ENCODE data around the gene PDK2.
A peak's percentile ranks its signal among the peaks of the same experiment; 100 is the strongest.

PDK2 gene

GRCh38 chr17:50143461-50144176, 48.5 kb downstream of the PDK2 start:
- Histone ChIP-seq H3K4me3 (ENCODE audit: low read length) (no peak overlapping the region), H3K36me3 (ENCODE audit: control insufficient read depth, insufficient read depth, low read length, severe bottlenecking) (peaks cover 64% of the 10 kb centered on the region), H3K4me1 (ENCODE audit: control insufficient read depth, insufficient read depth, low read length) (peaks cover 41% of the 10 kb centered on the region), H3K27me3 (replicated peaks; ENCODE audit: control insufficient read depth, insufficient read depth, low read length) (no peaks in the 10 kb centered on the region), H3K9me3 (ENCODE audit: control insufficient read depth, low read length) (no peaks in the 10 kb centered on the region), H3K9ac (ENCODE audit: low read length) (no peak overlapping the region)
- DNase-seq (ENCODE audit: low read depth), result no peak

- H3K4me3 ChIP-seq (ENCODE audit: low read length), result no peak overlapping the region
- no peak for DNase-seq (ENCODE audit: low read depth)
- peaks cover 56% of the 10 kb centered on the region for H3K36me3 ChIP-seq (ENCODE audit: control insufficient read depth, insufficient read depth, low read length, severe bottlenecking)
- H3K27me3 ChIP-seq (replicated peaks; ENCODE audit: control insufficient read depth, insufficient read depth, low read length), result no peaks in the 10 kb centered on the region
- H3K4me1 ChIP-seq (ENCODE audit: control insufficient read depth, insufficient read depth, low read length), result peaks cover 41% of the 10 kb centered on the region
- no peaks in the 10 kb centered on the region for H3K9me3 ChIP-seq (ENCODE audit: control insufficient read depth, low read length)
- no peak overlapping the region for H3K9ac ChIP-seq (ENCODE audit: low read length)
These were observed 49.2 kb downstream of the PDK2 start for GRCh38 chr17:50144355-50144754.

DNA sequence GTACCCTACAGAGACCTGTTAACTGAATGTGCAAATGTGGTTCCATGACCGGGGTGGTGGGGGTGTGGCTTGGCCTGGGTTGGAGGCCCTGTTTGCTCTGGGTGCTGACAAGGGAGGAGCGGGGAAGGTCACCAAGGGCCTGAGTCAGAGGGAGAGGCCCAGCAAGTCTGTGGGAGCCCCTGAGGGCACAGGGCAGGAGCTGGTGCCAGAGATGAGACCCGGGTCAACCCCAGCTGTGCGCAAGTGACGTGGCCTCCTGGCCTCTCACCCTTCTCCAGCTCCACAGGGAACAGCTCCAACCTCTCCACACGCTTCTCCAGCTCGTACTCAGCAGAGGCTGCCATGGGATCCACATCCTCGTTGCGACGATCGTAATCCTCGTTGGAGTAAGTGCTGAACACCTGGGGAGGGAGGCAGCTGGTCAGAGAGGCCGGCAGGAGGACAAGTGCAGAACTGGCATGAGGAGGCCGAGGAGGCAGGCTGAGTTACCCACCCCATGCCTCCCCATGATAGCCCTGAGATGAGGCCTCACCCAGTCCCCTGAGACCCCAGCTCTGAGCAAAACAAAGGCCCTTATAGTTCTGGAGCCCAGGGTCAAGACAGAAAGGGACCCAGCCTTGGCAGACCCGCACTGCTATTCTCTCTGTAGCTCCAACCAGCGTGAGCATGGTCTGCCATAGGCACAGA, 49.8 kb downstream of the PDK2 start:
- H3K36me3 ChIP-seq (ENCODE audit: control insufficient read depth, insufficient read depth, low read length, severe bottlenecking), result peaks cover 50% of the 10 kb centered on the region

DNA sequence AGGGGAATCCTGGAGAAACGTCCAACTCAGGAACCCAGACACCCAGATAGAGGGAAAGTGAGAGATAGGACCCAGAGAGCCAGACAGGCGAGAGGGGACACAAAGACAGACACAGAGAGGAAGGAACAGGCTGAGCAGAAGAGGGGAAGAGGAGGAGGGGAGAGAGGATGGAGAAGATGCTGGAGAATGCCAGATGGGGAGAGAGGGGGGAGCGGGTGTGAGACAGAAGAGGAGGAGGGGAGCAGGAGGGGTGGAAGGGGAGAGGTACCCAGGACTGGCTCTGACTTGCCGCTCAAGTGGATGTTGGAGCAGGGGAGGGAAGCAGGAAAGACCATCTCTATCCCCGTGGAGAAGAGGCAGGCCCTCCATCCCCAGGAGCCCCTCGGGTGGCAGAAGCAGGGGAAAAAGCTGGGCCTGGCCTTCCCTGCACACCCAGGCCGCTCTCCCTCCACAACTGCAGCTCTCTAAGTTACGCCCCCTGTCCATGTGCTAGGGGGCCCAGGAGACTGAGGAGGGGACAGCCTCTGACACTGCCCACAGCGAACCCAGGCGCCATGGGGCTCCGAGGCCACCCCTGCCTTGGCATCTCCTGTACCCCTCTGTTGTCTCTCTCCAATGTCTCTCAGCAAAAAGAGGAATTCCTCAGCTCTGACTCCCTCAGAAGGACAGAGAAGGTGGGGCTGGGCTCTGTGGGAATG, 50.5 kb downstream of the PDK2 start:
- Histone ChIP-seq H3K9ac (ENCODE audit: low read length) (peak overlapping the region; percentile 7), H3K9me3 (ENCODE audit: control insufficient read depth, low read length) (no peaks in the 10 kb centered on the region), H3K36me3 (ENCODE audit: control insufficient read depth, insufficient read depth, low read length, severe bottlenecking) (peaks cover 43% of the 10 kb centered on the region), H3K27me3 (replicated peaks; ENCODE audit: control insufficient read depth, insufficient read depth, low read length) (no peaks in the 10 kb centered on the region), H3K4me3 (ENCODE audit: low read length) (no peak overlapping the region), H3K4me1 (ENCODE audit: control insufficient read depth, insufficient read depth, low read length) (peaks cover 41% of the 10 kb centered on the region)
- DNase-seq (ENCODE audit: low read depth), result no peak

More for the DNA sequence above, 49.8 kb downstream of the PDK2 start:
- H3K4me3 ChIP-seq (ENCODE audit: low read length), result no peak overlapping the region
- no peaks in the 10 kb centered on the region for H3K9me3 ChIP-seq (ENCODE audit: control insufficient read depth, low read length)
- no peaks in the 10 kb centered on the region for H3K27me3 ChIP-seq (replicated peaks; ENCODE audit: control insufficient read depth, insufficient read depth, low read length)
- no peak for DNase-seq (ENCODE audit: low read depth)
- peaks cover 41% of the 10 kb centered on the region for H3K4me1 ChIP-seq (ENCODE audit: control insufficient read depth, insufficient read depth, low read length)
- peak overlapping the region; percentile 7 for H3K9ac ChIP-seq (ENCODE audit: low read length)

GRCh38 chr17:50146230-50146926, 51.2 kb downstream of the PDK2 start:
- peaks cover 43% of the 10 kb centered on the region for H3K4me1 ChIP-seq (ENCODE audit: control insufficient read depth, insufficient read depth, low read length)
- H3K36me3 ChIP-seq (ENCODE audit: control insufficient read depth, insufficient read depth, low read length, severe bottlenecking), result peaks cover 36% of the 10 kb centered on the region
- no peaks in the 10 kb centered on the region for H3K27me3 ChIP-seq (replicated peaks; ENCODE audit: control insufficient read depth, insufficient read depth, low read length)
- H3K9me3 ChIP-seq (ENCODE audit: control insufficient read depth, low read length), result no peaks in the 10 kb centered on the region
- DNase-seq (ENCODE audit: low read depth), result no peak
- H3K9ac ChIP-seq (ENCODE audit: low read length), result peak overlapping the region; percentile 81
- peak overlapping the region; percentile 87 for H3K4me3 ChIP-seq (ENCODE audit: low read length)

DNA sequence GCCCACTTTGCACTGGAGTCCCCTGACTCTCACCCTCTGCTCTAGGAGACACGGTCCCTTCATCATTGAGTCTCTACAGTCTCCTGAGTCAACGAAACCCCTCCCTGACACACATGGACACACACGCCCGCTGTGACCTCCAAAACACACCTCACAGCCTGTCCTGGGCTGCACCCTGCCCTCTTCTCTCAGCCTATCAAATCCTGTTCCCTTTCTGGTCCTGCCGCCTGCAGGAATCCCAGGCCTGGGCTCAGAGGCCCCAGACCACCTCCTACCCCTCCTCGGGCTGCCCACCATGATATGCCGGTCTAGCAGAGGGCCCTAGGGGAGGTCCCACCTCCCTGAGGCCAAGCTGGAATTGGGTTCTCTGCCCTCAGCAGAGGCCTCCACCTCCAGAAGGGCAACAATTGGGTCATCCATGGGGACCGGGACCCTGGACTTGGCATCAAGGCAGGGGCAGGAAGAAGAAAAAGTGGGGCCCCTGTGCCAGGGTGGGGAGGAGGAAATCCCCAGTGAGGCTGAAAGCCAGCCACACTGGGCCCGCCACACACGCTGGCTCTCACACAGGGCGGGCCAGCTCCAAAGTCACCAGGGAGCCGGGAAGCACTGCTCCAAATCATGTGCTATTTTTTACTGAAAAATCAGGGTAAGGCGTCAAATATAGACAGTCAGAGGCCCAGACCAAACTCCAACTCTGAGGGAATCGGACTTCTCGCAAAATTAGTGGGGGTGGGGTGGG, 51.9 kb downstream of the PDK2 start:
- DNase-seq (ENCODE audit: low read depth), result no peak
- Histone ChIP-seq H3K4me1 (ENCODE audit: control insufficient read depth, insufficient read depth, low read length) (peaks cover 47% of the 10 kb centered on the region), H3K9me3 (ENCODE audit: control insufficient read depth, low read length) (no peaks in the 10 kb centered on the region), H3K4me3 (ENCODE audit: low read length) (peak overlapping the region; percentile 87), H3K36me3 (ENCODE audit: control insufficient read depth, insufficient read depth, low read length, severe bottlenecking) (peaks cover 29% of the 10 kb centered on the region), H3K9ac (ENCODE audit: low read length) (peak overlapping the region; percentile 81), H3K27me3 (replicated peaks; ENCODE audit: control insufficient read depth, insufficient read depth, low read length) (no peaks in the 10 kb centered on the region)

DNA sequence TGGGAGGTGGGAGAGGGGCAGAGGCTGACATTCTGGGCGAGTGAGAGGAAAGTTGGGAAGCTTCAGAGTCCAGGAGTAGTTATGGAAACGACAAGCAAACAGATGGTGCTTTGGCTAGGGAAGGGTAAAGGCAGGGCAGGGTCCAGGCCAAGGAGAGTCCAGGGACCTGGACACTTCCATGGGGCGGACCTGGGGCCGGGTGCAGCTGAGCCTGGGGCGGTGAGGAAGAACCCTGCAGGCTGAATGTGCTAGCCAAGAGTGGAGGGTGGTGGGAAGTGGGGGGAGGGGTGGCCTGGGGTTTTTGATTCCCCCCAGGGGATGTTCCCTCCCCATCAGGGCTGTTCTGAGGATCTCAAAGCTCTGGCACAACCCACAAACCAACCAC, 52.7 kb downstream of the PDK2 start:
- H3K4me3 ChIP-seq (ENCODE audit: low read length), result peak overlapping the region; percentile 87
- H3K9me3 ChIP-seq (ENCODE audit: control insufficient read depth, low read length), result no peaks in the 10 kb centered on the region
- H3K27me3 ChIP-seq (replicated peaks; ENCODE audit: control insufficient read depth, insufficient read depth, low read length), result no peaks in the 10 kb centered on the region
- H3K36me3 ChIP-seq (ENCODE audit: control insufficient read depth, insufficient read depth, low read length, severe bottlenecking), result peaks cover 22% of the 10 kb centered on the region
- H3K9ac ChIP-seq (ENCODE audit: low read length), result peak overlapping the region; percentile 81
- peak; percentile 42 for DNase-seq (ENCODE audit: low read depth)
- peaks cover 50% of the 10 kb centered on the region for H3K4me1 ChIP-seq (ENCODE audit: control insufficient read depth, insufficient read depth, low read length)

DNA sequence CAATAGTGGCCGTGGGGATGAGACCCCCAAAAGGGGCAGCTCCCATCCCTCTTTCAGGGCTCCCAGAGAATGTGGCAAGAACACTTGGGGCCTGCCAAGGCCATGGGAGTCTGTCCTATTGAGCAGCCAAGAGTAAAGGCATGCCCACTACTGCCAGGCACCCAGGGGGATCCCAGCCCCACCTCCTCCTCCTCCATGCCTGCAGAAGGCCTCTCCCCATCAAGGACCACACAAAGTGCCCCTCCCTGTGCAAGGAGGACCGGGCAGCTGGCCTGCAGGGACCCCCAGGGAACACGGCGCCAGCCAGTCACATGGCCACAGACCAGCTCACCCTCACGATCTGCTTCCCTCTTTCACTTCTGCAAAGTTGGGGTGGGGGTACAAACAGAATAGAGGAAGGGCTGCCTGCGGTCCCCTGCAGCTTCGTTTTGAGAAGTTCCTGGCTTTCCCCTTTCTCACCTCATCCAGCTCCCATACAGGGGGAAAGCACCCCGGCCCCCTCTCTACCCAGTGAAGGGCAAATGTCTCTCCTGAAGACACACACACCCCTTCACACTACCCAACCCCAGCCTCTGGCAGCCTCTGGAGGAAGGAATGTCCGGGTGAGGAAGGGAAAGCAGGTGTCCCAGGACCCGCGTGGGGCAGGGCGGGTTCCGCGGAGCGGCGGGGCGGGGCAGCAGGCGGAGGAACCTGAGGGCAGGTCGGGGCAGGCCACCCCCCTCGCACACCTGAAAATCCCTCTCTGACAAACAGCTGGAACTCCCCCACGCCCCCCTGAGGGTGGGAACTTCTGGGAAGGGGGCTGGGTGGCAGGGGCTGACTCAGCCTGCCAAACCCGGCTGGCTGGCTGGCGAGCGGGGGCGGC, 53.3 kb downstream of the PDK2 start:
- peak overlapping the region; percentile 87 for H3K4me3 ChIP-seq (ENCODE audit: low read length)
- peaks cover 52% of the 10 kb centered on the region for H3K4me1 ChIP-seq (ENCODE audit: control insufficient read depth, insufficient read depth, low read length)
- H3K27me3 ChIP-seq (replicated peaks; ENCODE audit: control insufficient read depth, insufficient read depth, low read length), result no peaks in the 10 kb centered on the region
- peak; percentile 56 for DNase-seq (ENCODE audit: low read depth)
- no peaks in the 10 kb centered on the region for H3K9me3 ChIP-seq (ENCODE audit: control insufficient read depth, low read length)
- H3K36me3 ChIP-seq (ENCODE audit: control insufficient read depth, insufficient read depth, low read length, severe bottlenecking), result peaks cover 17% of the 10 kb centered on the region
- peak overlapping the region; percentile 81 for H3K9ac ChIP-seq (ENCODE audit: low read length)

- Histone ChIP-seq H3K27me3 (replicated peaks; ENCODE audit: control insufficient read depth, insufficient read depth, low read length) (no peaks in the 10 kb centered on the region), H3K4me1 (ENCODE audit: control insufficient read depth, insufficient read depth, low read length) (peaks cover 58% of the 10 kb centered on the region), H3K9ac (ENCODE audit: low read length) (peak overlapping the region; percentile 94), H3K36me3 (ENCODE audit: control insufficient read depth, insufficient read depth, low read length, severe bottlenecking) (peaks cover 11% of the 10 kb centered on the region), H3K9me3 (ENCODE audit: control insufficient read depth, low read length) (no peaks in the 10 kb centered on the region), H3K4me3 (ENCODE audit: low read length) (peak overlapping the region; percentile 87)
- no peak for DNase-seq (ENCODE audit: low read depth)
These were observed 53.9 kb downstream of the PDK2 start for GRCh38 chr17:50149091-50149416.

All from adipocyte (in vitro differentiated cells).